Activated T-helper 1 cell treated with anti-CD3 and anti-CD28 coated beads, Interleukin-12 subunit alpha, Interleukin-12 subunit beta, Interleukin-2, Interleukin-4 antibody, amounts not matched to agents 30 ng/mL and 10 ng/mL and 1 ng/mL, durations not matched to agents 14 hours and 24 hours and 36 hours (primary cell): ENCODE results near the gene ADAMTS14. TPM values are rescaled to one million over a fixed set of nuclear protein-coding genes. Genes with fewer than 3 reads are reported as not detected.
"Not testable (repeated sequence)": the region's sequence is repeated elsewhere in the genome, so short reads cannot be mapped to it uniquely, and the experiment has no call there.

Experiments used
- DNase-seq: peaks from one replicate; pipeline ENCODE4 v3.0.0; 2021; ENCODE audit warnings: low spot score
- H3K27ac Mint-ChIP-seq: one replicate; pipeline ENCODE4 v1.8.0; 2021; ENCODE audit warnings: mild to moderate bottlenecking, mixed read lengths
- H3K27me3 Mint-ChIP-seq: one replicate; pipeline ENCODE4 v1.8.0; 2022; ENCODE audit warnings: mild to moderate bottlenecking, moderate library complexity, mixed read lengths; ENCODE audit not compliant: insufficient read depth
- H3K36me3 Mint-ChIP-seq: one replicate; pipeline ENCODE4 v1.8.0; 2021; ENCODE audit warnings: low read depth, mixed read lengths
- H3K4me1 Mint-ChIP-seq: one replicate; pipeline ENCODE4 v1.8.0; 2021; ENCODE audit warnings: low read depth, mixed read lengths
- H3K4me3 Mint-ChIP-seq: one replicate; pipeline ENCODE4 v1.8.0; 2021; ENCODE audit warnings: mild to moderate bottlenecking, moderate library complexity, mixed read lengths
- H3K9me3 Mint-ChIP-seq: one replicate; pipeline ENCODE4 v1.8.0; 2021; ENCODE audit warnings: mixed read lengths
- intact Hi-C: fragments of 100-400 bp; cut with micrococcal nuclease; formaldehyde crosslinking; loops from one replicate; pipeline ENCODE4 v1.15.1; 2024
- total RNA-seq: library from RNA; stranded (reverse); gene quantifications from 2 replicates; pipeline ENCODE4 v1.2.3, GENCODE V29; 2022

The ADAMTS14 gene, protein sequence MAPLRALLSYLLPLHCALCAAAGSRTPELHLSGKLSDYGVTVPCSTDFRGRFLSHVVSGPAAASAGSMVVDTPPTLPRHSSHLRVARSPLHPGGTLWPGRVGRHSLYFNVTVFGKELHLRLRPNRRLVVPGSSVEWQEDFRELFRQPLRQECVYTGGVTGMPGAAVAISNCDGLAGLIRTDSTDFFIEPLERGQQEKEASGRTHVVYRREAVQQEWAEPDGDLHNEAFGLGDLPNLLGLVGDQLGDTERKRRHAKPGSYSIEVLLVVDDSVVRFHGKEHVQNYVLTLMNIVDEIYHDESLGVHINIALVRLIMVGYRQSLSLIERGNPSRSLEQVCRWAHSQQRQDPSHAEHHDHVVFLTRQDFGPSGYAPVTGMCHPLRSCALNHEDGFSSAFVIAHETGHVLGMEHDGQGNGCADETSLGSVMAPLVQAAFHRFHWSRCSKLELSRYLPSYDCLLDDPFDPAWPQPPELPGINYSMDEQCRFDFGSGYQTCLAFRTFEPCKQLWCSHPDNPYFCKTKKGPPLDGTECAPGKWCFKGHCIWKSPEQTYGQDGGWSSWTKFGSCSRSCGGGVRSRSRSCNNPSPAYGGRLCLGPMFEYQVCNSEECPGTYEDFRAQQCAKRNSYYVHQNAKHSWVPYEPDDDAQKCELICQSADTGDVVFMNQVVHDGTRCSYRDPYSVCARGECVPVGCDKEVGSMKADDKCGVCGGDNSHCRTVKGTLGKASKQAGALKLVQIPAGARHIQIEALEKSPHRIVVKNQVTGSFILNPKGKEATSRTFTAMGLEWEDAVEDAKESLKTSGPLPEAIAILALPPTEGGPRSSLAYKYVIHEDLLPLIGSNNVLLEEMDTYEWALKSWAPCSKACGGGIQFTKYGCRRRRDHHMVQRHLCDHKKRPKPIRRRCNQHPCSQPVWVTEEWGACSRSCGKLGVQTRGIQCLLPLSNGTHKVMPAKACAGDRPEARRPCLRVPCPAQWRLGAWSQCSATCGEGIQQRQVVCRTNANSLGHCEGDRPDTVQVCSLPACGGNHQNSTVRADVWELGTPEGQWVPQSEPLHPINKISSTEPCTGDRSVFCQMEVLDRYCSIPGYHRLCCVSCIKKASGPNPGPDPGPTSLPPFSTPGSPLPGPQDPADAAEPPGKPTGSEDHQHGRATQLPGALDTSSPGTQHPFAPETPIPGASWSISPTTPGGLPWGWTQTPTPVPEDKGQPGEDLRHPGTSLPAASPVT
- total RNA-seq = 0.21 and 0.37 TPM in 2 replicates

DNA sequence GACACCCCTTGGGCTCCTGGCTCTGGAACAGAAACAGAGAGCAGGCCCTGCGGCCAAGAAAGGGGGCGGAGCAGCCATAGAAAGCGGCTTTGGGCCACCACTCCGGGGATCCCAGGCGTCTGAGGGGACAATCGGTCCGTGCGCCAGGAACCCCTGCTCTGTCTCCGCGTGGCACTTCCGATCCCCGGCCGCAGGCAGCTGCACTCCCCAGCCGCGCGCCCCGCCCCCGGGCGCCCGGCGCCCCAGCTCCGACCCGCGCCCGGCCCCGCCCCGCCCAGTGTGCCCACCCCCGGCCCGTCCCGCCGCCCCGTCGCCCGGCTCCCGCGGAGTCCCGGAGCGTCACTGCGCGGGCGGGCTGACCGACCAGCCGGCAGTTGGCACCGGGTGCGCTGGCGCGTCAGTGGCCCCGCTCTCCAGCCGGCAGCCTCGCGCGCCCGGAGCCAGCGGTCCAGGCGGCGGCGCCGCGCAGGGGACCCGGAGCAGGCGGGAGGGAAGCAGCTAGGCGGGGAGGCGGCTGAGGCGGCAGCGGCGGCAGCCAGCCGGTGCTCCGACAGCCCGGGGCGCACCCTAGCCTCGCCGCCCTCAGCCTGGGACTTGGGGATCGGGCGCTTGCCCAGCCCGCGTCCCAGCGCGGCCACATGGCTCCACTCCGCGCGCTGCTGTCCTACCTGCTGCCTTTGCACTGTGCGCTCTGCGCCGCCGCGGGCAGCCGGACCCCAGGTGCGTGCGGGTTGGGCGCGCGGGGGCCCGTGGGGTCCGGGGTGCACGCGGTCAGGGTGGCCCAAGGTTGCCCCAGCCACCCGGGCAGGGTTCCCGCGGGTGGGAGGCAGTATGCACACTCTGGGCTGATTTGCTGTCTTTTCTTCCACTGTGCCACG is at the start of gene ADAMTS14:
TSS of gene ADAMTS14 (plus strand) at position 342 of the 878 bp plus-strand sequence. CDS start at position 639, 297 bp downstream.
- Mint-ChIP-seq H3K9me3 (no peaks in the 10 kb centered on the region), H3K27me3 (peaks cover 35% of the 10 kb centered on the region), H3K36me3 (no peaks in the 10 kb centered on the region), H3K27ac (no peak within 1 kb of the TSS), H3K4me3 (peak within 1 kb of the TSS; percentile 64), H3K4me1 (peaks cover 7% of the 10 kb centered on the region)
- no peak for DNase-seq
- intact Hi-C loops = loop anchor here (2.0 kb wide), 1 partner anchor 16 kb away; no protein-coding TSS in a partner anchor

DNA sequence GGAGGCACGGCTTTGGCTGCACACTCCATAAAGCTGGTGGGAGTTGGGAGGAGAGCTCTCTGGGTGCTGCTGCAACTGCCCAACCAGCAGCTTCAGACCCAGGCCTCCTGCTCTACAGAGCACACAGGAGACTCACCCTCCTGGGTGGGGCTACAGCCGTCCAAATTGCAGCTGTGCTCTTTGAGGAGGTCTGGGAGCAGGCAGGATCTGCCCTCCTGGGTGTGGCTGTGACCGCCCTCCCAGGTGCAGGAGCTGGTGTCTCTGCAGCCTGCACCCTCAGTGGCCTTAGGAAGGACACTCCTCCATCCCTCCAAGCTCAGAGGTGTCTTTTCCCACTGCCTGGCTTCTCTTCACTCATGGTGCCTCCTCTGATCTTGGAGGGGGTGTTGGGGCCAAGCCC is 49.8 kb upstream of the ADAMTS14 start:
- Mint-ChIP-seq H3K27me3 (peaks cover 10% of the 10 kb centered on the region), H3K27ac (no peak overlapping the region), H3K9me3 (peaks cover 26% of the 10 kb centered on the region), H3K36me3 (peaks cover 7% of the 10 kb centered on the region), H3K4me1 (peaks cover 19% of the 10 kb centered on the region), H3K4me3 (no peak overlapping the region)
- DNase-seq = no peak
- intact Hi-C loops = no loop called here

DNA sequence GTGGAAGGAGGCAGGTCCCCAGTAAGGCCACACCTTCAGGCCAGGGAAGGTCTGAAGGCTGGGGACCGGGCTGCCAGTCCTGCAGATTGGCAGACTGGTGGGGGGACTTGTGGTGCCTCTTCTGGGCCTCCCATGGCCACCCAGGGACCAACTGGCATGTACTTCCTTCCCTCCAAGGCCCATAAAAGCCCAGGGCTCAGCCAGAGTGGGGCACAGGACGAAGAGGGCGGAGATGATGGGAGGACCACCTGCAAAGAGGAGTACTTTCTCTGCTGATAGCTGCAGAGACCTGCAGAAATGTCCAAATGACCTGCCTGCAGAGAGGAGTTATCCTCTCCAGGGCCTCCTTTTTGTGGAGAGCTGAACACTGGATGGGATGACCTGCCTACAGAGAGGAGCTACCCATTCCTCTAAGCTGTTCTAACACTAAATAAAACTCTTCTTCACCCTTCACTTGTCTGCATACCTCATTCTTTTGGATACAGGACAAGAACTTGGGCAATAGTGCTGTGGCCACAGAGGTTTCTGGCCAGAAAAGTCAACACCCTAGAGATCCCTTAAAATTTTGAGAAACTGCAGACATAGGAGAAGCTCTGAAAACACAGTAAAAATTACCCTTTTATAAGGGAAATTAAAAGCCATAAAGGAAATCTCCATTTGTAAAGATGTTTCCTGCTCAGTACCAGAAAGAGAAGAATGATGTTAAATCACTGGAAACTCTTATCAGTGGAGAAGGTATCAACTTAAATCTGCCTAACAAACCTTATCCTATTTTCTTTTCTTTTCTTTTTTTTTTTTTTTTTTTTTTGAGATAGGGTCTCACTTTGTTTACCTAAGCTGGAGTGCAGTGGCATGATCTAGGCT is 49.1 kb upstream of the ADAMTS14 start:
- peaks cover 9% of the 10 kb centered on the region for H3K36me3 Mint-ChIP-seq
- intact Hi-C loops = no loop called here
- no peak overlapping the region for H3K4me3 Mint-ChIP-seq
- peaks cover 12% of the 10 kb centered on the region for H3K4me1 Mint-ChIP-seq
- H3K27ac Mint-ChIP-seq = no peak overlapping the region
- no peak for DNase-seq
- H3K9me3 Mint-ChIP-seq = peaks cover 29% of the 10 kb centered on the region
- peaks cover 8% of the 10 kb centered on the region for H3K27me3 Mint-ChIP-seq

DNA sequence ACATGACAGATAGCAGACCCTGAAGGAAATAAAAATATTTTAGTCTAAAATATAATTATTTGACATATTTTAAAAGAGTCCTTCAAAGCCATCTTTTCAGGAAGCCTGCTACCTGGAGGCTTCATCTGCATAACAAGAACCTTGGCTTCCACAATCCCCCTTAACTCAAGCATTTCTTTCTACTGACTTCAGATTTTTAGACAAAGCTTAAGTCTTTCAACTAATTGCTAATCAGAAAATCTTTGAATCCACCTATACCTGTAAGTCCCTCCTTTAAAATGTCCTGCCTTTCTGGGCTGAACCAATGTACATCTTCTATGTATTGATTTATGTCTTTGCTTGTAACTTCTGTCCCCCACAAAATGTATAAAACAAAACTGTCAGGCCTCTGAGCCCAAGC is 46.2 kb upstream of the ADAMTS14 start:
- H3K4me3 Mint-ChIP-seq = no peak overlapping the region
- H3K9me3 Mint-ChIP-seq = peaks cover 18% of the 10 kb centered on the region
- H3K4me1 Mint-ChIP-seq = no peaks in the 10 kb centered on the region
- peaks cover 13% of the 10 kb centered on the region for H3K27me3 Mint-ChIP-seq
- intact Hi-C loops = no loop called here
- DNase-seq = no peak
- no peak overlapping the region for H3K27ac Mint-ChIP-seq
- peaks cover 2% of the 10 kb centered on the region for H3K36me3 Mint-ChIP-seq

DNA sequence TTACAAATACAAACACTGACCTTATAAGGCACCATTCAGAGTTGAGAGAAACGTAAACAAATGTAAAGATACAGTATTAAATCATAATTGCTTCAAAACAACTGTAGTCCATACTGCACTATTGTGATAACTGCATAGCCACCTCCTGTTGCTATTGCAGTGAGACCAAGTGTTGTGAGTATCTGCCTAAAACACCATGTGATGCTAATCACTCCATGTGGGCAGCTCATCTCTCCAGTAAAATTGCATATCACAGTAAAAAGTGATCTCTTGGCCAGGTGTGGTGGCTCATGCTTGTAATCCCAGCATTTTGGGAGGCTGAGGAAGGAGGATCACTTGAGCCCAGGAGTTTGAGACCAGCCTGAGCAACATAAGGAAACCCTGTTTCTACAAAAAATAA is 43.0 kb upstream of the ADAMTS14 start:
- no peak overlapping the region for H3K4me3 Mint-ChIP-seq
- peaks cover 2% of the 10 kb centered on the region for H3K36me3 Mint-ChIP-seq
- no peak overlapping the region for H3K27ac Mint-ChIP-seq
- H3K27me3 Mint-ChIP-seq = peaks cover 25% of the 10 kb centered on the region
- no peaks in the 10 kb centered on the region for H3K4me1 Mint-ChIP-seq
- no peak for DNase-seq
- H3K9me3 Mint-ChIP-seq = peaks cover 14% of the 10 kb centered on the region
- intact Hi-C loops = no loop called here

DNA sequence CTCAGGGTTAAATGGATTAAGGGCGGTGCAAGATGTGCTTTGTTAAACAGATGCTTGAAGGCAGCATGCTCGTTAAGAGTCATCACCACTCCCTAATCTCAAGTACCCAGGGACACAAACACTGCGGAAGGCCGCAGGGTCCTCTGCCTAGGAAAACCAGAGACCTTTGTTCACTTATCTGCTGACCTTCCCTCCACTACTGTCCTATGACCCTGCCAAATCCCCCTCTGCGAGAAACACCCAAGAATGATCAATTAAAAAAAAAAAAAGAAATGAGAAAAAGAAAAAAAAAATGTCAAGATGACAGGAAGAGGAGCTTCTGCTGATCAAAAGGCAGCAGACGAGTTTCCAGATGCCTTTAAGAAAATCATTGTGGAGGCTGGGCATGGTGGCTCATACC is 40.6 kb upstream of the ADAMTS14 start:
- H3K4me3 Mint-ChIP-seq, intact Hi-C loops, H3K27ac Mint-ChIP-seq, DNase-seq, H3K36me3 Mint-ChIP-seq, H3K4me1 Mint-ChIP-seq: not testable (repeated sequence)
- Mint-ChIP-seq H3K9me3 (peaks cover 14% of the 10 kb centered on the region), H3K27me3 (peaks cover 23% of the 10 kb centered on the region)

DNA sequence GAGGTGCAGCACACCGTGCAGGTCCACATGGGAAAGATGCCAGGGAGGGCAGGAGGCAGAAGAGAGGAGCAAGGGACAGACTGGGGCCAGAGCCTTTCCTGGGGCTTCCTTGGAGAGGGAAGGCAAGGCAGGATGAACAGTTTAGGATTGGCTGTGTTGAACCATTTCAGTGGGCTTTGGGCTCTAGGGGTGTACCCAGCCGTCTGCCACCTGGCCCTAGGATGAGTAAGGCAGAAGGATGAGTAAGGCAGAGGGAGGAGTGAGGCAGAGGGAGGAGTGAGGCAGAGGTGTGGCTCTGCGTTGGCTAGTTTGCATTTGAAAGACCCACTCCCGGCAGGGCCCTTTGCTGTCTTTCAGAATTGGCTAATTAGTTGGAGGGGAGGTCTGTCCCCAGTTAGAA is 38.3 kb upstream of the ADAMTS14 start:
- Mint-ChIP-seq H3K4me1 (no peaks in the 10 kb centered on the region), H3K4me3 (no peak overlapping the region), H3K36me3 (no peaks in the 10 kb centered on the region)

DNA sequence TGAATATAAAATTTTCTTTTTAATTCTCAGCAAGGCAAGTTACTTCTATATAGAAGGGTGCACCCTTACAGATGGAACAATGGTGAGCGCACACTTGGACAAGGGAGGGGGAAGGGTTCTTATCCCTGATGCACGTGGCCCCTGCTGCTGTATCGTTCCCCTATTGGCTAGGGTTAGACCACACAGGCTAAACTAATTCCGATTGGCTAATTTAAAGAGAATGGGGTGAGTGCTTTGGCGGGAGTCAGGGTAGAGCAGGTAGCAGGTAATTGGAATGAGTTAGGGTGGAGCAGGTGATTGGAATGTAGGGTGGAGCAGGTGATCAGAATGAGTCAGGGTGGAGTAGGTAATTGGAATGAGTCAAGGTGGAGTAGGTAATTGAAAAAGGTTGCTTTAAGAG is 37.8 kb upstream of the ADAMTS14 start:
- H3K36me3 Mint-ChIP-seq, intact Hi-C loops, DNase-seq, H3K9me3 Mint-ChIP-seq, H3K27ac Mint-ChIP-seq, H3K4me3 Mint-ChIP-seq, H3K4me1 Mint-ChIP-seq: not testable (repeated sequence)
- H3K27me3 Mint-ChIP-seq = peaks cover 24% of the 10 kb centered on the region

More for the DNA sequence above, 38.3 kb upstream of the ADAMTS14 start:
- H3K9me3 Mint-ChIP-seq = peaks cover 10% of the 10 kb centered on the region
- H3K27me3 Mint-ChIP-seq = peaks cover 26% of the 10 kb centered on the region
- H3K27ac Mint-ChIP-seq = no peak overlapping the region
- DNase-seq = no peak
- intact Hi-C loops = no loop called here

DNA sequence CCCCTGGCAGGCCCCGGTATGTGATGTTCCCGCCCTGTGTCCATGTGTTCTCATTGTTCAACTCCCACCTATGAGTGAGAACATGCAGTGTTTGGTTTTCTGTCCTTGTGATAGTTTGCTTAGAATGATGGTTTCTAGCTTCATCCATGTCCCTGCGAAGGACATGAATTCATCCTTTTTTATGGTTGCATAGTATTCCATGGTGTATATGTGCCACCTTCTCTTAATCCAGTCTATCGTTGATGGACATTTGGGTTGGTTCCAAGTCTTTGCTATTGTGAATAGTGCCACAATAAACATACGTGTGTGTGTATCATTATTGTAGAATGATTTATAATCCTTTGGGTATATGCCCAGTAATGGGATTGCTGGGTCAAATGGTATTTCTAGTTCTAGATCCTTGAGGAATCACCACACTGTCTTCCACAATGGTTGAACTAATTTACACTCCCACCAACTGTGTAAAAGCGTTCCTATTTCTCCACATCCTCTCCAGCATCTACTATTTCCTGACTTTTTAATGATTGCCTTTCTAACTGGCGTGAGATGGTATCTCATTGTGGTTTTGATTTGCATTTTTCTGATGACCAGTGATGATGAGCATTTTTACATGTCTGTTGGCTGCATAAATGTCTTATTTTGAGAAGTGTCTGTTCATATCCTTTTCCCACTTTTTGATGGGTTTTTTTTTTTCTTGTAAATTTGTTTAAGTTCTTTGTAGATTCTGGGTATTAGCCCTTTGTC is 32.5 kb upstream of the ADAMTS14 start:
- DNase-seq, H3K27ac Mint-ChIP-seq, intact Hi-C loops, H3K36me3 Mint-ChIP-seq, H3K4me1 Mint-ChIP-seq, H3K4me3 Mint-ChIP-seq, H3K9me3 Mint-ChIP-seq: not testable (repeated sequence)
- H3K27me3 Mint-ChIP-seq = peaks cover 38% of the 10 kb centered on the region

DNA sequence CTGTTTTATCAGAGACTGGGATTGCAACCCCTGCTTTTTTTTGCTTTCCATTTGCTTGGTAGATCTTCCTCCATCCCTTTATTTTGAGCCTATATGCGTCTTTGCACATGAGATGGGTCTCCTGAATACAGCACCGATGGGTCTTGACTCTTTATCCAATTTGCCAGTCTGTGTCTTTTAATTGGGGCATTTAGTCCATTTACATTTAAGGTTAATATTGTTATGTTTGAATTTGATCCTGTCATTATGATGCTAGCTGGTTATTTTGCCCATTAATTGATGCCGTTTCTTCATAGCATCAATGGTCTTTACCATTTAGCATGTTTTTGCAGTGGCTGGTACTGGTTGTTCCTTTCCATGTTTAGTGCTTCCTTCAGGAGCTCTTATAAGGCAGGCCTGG is 29.0 kb upstream of the ADAMTS14 start:
- H3K27ac Mint-ChIP-seq = not testable (repeated sequence)

DNA sequence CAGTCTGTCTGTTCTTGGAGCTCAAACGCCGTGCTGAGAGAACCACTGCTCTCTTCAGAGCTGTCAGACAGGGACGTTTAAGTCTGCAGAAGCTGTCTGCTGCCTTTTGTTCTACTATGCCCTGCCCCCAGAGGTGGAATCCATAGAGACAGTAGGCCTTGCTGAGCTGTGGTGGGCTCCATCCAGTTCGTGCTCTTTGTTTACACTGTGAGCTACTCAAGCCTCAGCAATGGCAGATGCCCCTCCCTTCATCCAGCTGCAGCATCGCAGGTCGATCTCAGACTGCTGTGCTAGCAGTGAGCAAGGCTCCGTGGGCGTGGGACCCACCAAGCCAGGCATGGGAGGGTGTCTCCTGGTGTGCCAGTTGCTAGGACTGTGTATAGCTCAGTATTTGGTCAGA is 27.3 kb upstream of the ADAMTS14 start:
- H3K4me1 Mint-ChIP-seq, intact Hi-C loops, H3K27ac Mint-ChIP-seq, H3K36me3 Mint-ChIP-seq, DNase-seq, H3K4me3 Mint-ChIP-seq: not testable (repeated sequence)
- H3K27me3 Mint-ChIP-seq = peaks cover 33% of the 10 kb centered on the region
- peaks cover 22% of the 10 kb centered on the region for H3K9me3 Mint-ChIP-seq

More for the DNA sequence above, 29.0 kb upstream of the ADAMTS14 start:
- H3K4me1 Mint-ChIP-seq, H3K36me3 Mint-ChIP-seq, DNase-seq, H3K9me3 Mint-ChIP-seq, intact Hi-C loops, H3K4me3 Mint-ChIP-seq: not testable (repeated sequence)
- peaks cover 33% of the 10 kb centered on the region for H3K27me3 Mint-ChIP-seq
